Measurements from ENCODE around the gene FRAS1.
"Not testable (repeated sequence)": the region's sequence is repeated elsewhere in the genome, so short reads cannot be mapped to it uniquely, and the experiment has no call there.

FRAS1 gene

GRCh38 chr4:78207541-78207940, 150.4 kb downstream of the FRAS1 start:
- ChIA-PET CTCF (no interaction called here), POLR2A (interaction anchor here (0.6 kb wide), 1 partner anchor 745 kb away, joined by 3 read pairs; no protein-coding TSS in a partner anchor)
- TF ChIP-seq LEF1 (IDR thresholded peaks at IDR 0.05; ENCODE audit: borderline replicate concordance) (no peak), PKNOX1 (IDR thresholded peaks at IDR 0.05) (no peak), TARDBP (IDR thresholded peaks at IDR 0.05) (no peak), SUZ12 (IDR thresholded peaks at IDR 0.05) (no peak)
- no peak for DNase-seq (ENCODE audit: extremely low spot score)

DNA sequence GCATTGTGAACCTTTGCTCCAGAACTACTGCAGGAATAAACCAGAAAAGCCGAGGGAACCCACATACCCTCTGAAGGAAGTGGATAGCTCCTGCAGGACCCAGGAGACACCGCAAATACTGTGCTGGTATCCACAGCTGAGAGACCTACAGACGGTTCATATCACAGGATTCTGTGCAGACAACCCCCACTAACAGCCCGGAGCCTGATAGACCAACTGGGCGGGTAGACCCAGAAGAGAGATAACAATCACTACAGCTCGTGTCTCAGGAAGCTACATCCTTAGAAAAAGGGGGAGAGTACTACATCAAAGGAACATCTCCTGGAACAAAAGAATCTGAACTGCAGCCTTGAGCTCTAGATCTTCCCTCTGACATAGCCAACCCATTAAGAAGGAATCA, 150.8 kb downstream of the FRAS1 start:
- DNase-seq (ENCODE audit: extremely low spot score) = no peak
- TF ChIP-seq ZNF384 (IDR thresholded peaks at IDR 0.05) (no peak), L3MBTL2 (conservative IDR thresholded peaks at IDR 0.05) (no peak), HDGF (IDR thresholded peaks at IDR 0.05; ENCODE audit: borderline replicate concordance) (no peak), CTBP1 (IDR thresholded peaks at IDR 0.05; ENCODE audit: borderline replicate concordance) (no peak), NFRKB (IDR thresholded peaks at IDR 0.05) (no peak), LEF1 (IDR thresholded peaks at IDR 0.05; ENCODE audit: borderline replicate concordance) (no peak), SP1 (IDR thresholded peaks at IDR 0.05) (no peak), ELF4 (IDR thresholded peaks at IDR 0.05) (no peak), PKNOX1 (IDR thresholded peaks at IDR 0.05) (no peak), FOXA1 (IDR thresholded peaks at IDR 0.05) (no peak), TARDBP (IDR thresholded peaks at IDR 0.05) (no peak), BHLHE40 (IDR thresholded peaks at IDR 0.05; ENCODE audit: borderline replicate concordance) (no peak), ARNT (IDR thresholded peaks at IDR 0.05) (no peak), FOXM1 (IDR thresholded peaks at IDR 0.05; ENCODE audit: borderline replicate concordance) (no peak)
- ChIA-PET POLR2A (interaction anchor here (0.6 kb wide), 1 partner anchor 745 kb away, joined by 3 read pairs; no protein-coding TSS in a partner anchor), CTCF (interaction anchor here (0.6 kb wide), 1 partner anchor 44 kb away, joined by 3 read pairs; no protein-coding TSS in a partner anchor)

DNA sequence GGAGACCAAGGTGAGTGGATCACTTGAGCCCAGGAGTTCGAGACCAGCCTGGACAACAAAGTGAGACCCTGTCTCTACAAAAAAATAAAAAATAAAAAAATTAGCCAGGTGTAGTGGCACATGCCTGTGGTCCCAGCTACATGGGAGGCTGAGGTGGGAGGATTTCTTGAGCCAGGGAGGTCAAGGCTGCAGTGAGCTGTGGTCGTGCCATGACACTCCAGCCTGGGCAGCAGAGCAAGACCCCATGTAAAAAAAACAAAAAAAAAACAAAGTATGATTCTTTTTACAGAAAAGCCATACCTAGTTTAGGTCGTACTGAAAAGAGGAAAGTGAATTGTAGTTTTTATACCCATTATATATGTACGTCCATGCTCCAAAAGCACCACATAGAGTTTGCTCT, 151.8 kb downstream of the FRAS1 start:
- CTCF ChIA-PET; POLR2A ChIA-PET; DNase-seq (ENCODE audit: extremely low spot score): not testable (repeated sequence)

DNA sequence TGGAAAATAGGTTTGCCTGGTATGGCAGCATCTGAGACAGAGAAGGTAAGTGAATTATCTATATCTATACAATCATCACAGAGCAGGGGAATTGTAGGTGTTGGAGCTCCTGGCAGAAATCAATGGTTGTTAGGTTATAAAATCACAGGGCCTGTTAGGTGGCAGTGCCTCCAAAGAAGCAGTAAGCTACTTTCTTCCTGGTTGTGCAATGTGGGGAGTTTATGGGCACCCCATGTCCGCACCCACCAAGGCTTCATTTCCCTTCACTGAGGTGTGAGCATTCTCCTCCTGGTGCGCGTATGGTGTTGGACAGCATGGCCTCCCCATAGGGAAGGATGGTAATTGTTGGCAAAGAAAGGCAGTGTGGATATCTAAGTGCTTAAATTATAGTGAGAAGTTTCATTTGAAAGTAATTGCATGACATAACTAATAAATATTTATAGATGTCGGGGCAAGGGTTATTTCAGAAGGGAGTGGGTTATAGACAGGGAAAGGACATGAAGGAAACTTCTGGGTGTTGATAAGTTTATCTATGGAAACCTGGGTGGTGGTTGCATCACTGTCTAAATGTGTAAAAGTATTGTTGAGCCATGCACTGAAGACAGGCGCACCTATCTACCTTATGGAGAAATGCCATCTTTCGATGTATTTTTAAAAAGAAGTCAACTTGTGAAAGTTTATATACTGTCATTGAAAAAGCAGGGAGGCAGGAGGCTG, 153.7 kb downstream of the FRAS1 start:
- CTCF ChIA-PET = interaction anchor here (0.8 kb wide), 1 partner anchor 11 kb away, joined by 4 read pairs; no protein-coding TSS in a partner anchor
- no peak for DNase-seq (ENCODE audit: extremely low spot score)
- POLR2A ChIA-PET = no interaction called here
- TF ChIP-seq SP1 (IDR thresholded peaks at IDR 0.05) = no peak
- no peak for TF ChIP-seq L3MBTL2 (conservative IDR thresholded peaks at IDR 0.05)
- TF ChIP-seq NFRKB (IDR thresholded peaks at IDR 0.05) = no peak
- no peak for TF ChIP-seq PKNOX1 (IDR thresholded peaks at IDR 0.05)
- TF ChIP-seq FOXA1 (IDR thresholded peaks at IDR 0.05) = no peak
- no peak for TF ChIP-seq FOXK2 (IDR thresholded peaks at IDR 0.05)
- TF ChIP-seq BHLHE40 (IDR thresholded peaks at IDR 0.05; ENCODE audit: borderline replicate concordance) = no peak
- no peak for TF ChIP-seq HDGF (IDR thresholded peaks at IDR 0.05; ENCODE audit: borderline replicate concordance)
- TF ChIP-seq FOXM1 (IDR thresholded peaks at IDR 0.05; ENCODE audit: borderline replicate concordance) = no peak
- no peak for TF ChIP-seq CTBP1 (IDR thresholded peaks at IDR 0.05; ENCODE audit: borderline replicate concordance)
- TF ChIP-seq LEF1 (IDR thresholded peaks at IDR 0.05; ENCODE audit: borderline replicate concordance) = no peak
- TF ChIP-seq ELF4 (IDR thresholded peaks at IDR 0.05) = no peak

DNA sequence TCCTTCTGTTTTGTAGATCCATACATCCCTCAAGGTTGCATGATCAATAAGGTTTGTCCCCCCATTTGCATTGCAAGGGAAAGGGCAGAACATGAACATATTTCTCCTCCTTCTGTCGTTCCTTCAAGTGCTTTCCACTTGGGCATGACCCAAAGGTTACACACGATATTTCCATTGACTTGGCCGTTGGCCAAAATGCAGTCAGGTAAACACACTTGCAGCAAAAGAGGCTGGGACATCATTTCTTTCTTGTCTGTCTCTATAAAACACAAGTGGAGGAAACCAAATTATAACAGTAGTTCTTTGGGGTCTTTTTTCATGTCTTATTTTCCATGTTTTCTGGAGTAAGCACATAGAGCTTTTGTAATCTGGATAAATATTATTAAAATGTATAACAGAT, 156.1 kb downstream of the FRAS1 start:
- POLR2A ChIA-PET = no interaction called here
- no peak for DNase-seq (ENCODE audit: extremely low spot score)

More for the DNA sequence above, 156.1 kb downstream of the FRAS1 start:
- CTCF ChIA-PET = no interaction called here
- TF ChIP-seq PKNOX1 (IDR thresholded peaks at IDR 0.05) (no peak), FOXK2 (IDR thresholded peaks at IDR 0.05) (no peak), SUZ12 (IDR thresholded peaks at IDR 0.05) (no peak), CTBP1 (IDR thresholded peaks at IDR 0.05; ENCODE audit: borderline replicate concordance) (no peak), FOXM1 (IDR thresholded peaks at IDR 0.05; ENCODE audit: borderline replicate concordance) (no peak), HDGF (IDR thresholded peaks at IDR 0.05; ENCODE audit: borderline replicate concordance) (no peak), L3MBTL2 (conservative IDR thresholded peaks at IDR 0.05) (no peak), ZNF384 (IDR thresholded peaks at IDR 0.05) (no peak), LEF1 (IDR thresholded peaks at IDR 0.05; ENCODE audit: borderline replicate concordance) (no peak), FOXA1 (IDR thresholded peaks at IDR 0.05) (no peak), SP1 (IDR thresholded peaks at IDR 0.05) (no peak), NFRKB (IDR thresholded peaks at IDR 0.05) (no peak), ELF4 (IDR thresholded peaks at IDR 0.05) (no peak), BHLHE40 (IDR thresholded peaks at IDR 0.05; ENCODE audit: borderline replicate concordance) (no peak), ARNT (IDR thresholded peaks at IDR 0.05) (no peak), TARDBP (IDR thresholded peaks at IDR 0.05) (no peak)

All from HEK293T (cell line).